ENCODE data around the gene PRRT2. TPM values are rescaled to one million over a fixed set of nuclear protein-coding genes. Genes with fewer than 3 reads are reported as not detected.

Gene PRRT2
- under 1 TPM in 4 of 6 experiments, not detected in 2; 0.15 to 0.98 (median 0.51) TPM for total RNA-seq
- long read RNA-seq, result 0 reads

DNA sequence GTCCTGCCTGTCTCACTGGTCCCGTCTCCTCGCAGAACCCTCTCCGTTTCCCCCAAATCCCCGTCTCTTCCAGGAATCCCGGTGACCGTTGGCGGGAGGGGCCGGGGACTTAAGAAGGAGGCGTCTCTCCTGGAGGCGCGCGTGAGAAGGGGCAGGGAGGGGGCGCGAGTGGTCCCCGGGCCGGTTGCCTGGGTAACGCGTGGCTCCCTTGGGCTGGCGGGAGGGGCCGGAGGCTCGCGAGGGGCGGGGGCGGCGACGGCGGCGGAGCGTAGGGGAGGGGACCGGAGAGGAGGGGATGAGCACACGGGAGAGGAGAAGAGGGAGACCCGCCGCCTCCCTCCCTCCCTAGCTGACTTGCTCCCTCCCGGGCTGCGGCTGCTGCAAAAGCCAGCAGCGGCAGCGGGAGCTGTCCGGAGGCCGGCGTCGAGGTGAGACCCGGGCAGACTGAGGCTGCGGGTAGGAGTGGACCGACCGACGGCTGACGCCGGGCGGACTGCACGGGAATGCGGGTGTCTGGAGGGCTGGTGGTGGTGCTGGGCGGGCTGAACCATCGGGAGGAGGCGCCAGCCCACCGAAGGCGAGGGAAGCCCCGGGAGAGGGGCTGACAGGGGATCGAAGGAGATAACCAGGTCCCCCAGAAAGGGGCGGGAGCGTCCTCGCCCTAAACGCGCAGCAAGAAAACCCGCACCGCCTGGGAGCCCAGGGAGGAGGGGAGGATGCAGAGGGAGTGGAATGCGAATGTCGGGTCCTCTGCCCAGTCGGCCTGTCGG lies at the start of gene PRRT2:
Gene PRRT2 (plus strand): TSS at position 298 of the 770 bp plus-strand sequence. CDS start 862 bp downstream, outside the sequence.
- Histone ChIP-seq H3K4me1 (peaks cover 0 to 30% (median 6%) of the 10 kb centered on the region in 4 donors), H3K36me3 (peaks cover 0 to 10% (median 0%) of the 10 kb centered on the region in 4 donors), H3K4me3 (peak within 1 kb of the TSS; percentile 32 to 60 (median 44)), H3K27ac (peak within 1 kb of the TSS; percentile 76 to 80 (median 78)), H3K9me3 (no peaks in the 10 kb centered on the region), H3K27me3 (no peaks in the 10 kb centered on the region)
- ATAC-seq (no peak), DNase-seq (peak in 2 of 3 donors; percentile 57 to 62)
- TF ChIP-seq, protein P1, sequence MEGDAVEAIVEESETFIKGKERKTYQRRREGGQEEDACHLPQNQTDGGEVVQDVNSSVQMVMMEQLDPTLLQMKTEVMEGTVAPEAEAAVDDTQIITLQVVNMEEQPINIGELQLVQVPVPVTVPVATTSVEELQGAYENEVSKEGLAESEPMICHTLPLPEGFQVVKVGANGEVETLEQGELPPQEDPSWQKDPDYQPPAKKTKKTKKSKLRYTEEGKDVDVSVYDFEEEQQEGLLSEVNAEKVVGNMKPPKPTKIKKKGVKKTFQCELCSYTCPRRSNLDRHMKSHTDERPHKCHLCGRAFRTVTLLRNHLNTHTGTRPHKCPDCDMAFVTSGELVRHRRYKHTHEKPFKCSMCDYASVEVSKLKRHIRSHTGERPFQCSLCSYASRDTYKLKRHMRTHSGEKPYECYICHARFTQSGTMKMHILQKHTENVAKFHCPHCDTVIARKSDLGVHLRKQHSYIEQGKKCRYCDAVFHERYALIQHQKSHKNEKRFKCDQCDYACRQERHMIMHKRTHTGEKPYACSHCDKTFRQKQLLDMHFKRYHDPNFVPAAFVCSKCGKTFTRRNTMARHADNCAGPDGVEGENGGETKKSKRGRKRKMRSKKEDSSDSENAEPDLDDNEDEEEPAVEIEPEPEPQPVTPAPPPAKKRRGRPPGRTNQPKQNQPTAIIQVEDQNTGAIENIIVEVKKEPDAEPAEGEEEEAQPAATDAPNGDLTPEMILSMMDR (IDR thresholded peaks at IDR 0.05), result no peak
- TF ChIP-seq POLR2A (IDR thresholded peaks at IDR 0.05), result no peak
- intact Hi-C loops (cut with DNase I), result loop anchor here in 1 of 2 donors (5.0 to 10.0 kb wide), 2 partner anchors 35 to 183 kb away; partner anchors contain the start of genes HIRIP3 and INO80E
- WGBS (ENCODE audit: insufficient coverage, low coverage, low lambda C conversion rate, missing lambda C conversion rate), result 20% methylated on average over 27 of the region's 69 CpGs

DNA sequence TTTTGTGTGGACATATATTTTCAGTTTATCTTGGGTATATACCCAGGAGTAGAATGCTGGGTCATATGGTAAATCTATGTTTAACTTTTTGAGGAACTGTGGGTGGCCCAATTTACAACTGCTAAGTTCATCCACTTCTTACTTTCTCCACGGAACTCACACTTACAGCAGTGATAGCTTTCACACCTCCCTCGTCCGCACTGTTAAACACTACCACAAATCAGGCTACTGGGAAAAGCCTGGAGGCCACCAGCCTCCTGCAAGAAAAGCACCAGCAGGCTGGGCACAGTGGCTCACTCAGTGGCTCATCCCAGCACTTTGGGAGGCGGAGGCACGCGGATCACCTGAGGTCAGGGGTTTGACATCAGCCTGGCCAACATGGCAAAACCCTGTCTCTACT lies 48.7 kb upstream of the PRRT2 start:
- peaks cover 0 to 54% (median 15%) of the 10 kb centered on the region in 4 donors for H3K4me1 ChIP-seq
- H3K4me3 ChIP-seq, result no peak overlapping the region
- no peaks in the 10 kb centered on the region for H3K9me3 ChIP-seq
- ATAC-seq (no peak), DNase-seq (no peak)
- TF ChIP-seq POLR2A (IDR thresholded peaks at IDR 0.05), result no peak
- TF ChIP-seq, protein P1 (IDR thresholded peaks at IDR 0.05), result no peak
- H3K27me3 ChIP-seq, result no peaks in the 10 kb centered on the region
- no peak overlapping the region for H3K27ac ChIP-seq
- 67% methylated on average over 3 of the region's 6 CpGs for WGBS (ENCODE audit: insufficient coverage, low coverage, low lambda C conversion rate, missing lambda C conversion rate)
- intact Hi-C loops (cut with DNase I), result no loop called here
- H3K36me3 ChIP-seq, result no peaks in the 10 kb centered on the region

DNA sequence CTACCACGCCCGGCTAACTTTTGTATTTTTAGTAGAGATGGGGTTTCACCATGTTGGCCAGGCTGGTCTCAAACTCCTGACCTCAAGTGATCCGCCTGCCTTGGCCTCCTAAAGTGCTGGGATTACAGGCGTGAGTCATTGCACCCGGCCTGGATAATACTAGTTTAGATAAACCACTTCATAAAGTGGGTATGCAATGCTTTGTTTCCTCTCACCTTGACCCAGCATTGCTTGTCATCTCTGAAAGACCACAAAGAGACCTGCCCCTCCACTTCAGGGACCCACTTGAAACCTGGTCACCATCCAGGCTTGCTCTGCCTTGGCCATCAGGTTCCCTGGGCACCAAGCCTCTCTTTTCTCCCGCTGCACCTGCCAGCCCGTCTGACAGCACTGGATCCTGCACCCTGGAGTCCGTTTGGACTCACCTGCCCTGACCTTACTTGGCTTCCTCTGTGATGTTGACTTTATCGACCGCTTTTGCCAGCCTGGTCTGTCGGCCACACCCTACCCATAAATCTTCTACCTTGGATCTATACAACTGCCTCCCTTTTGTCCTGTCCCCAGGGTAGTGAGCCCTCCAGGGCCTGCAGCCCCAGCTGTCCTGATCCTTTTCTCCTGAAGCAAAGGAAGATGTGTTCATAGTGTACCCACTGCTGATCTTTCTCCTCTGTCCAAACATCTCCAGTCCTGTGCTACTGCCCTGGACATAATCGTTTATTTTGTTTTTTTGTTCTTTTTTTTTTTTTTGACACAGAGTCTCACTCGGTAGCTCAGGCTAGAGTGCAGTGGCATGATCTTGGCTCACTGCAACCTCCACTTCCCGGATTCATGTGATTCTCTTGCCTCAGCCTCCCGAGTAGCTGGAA lies 46.6 kb upstream of the PRRT2 start:
- DNase-seq, result peak; percentile 72 to 93 (median 89)
- Histone ChIP-seq H3K9me3 (no peaks in the 10 kb centered on the region), H3K27ac (peak overlapping the region in 2 of 3 donors; percentile 26 to 48), H3K27me3 (no peaks in the 10 kb centered on the region), H3K4me3 (no peak overlapping the region), H3K4me1 (peaks cover 0 to 45% (median 13%) of the 10 kb centered on the region in 4 donors), H3K36me3 (no peaks in the 10 kb centered on the region)
- intact Hi-C loops (cut with DNase I), result no loop called here
- ATAC-seq, result peak; percentile 91 to 94 (median 92)
- WGBS (ENCODE audit: insufficient coverage, low coverage, low lambda C conversion rate, missing lambda C conversion rate), result 26% methylated on average over 14 of the region's 15 CpGs
- TF ChIP-seq POLR2A (IDR thresholded peaks at IDR 0.05), result no peak
- TF ChIP-seq, protein P1 (IDR thresholded peaks at IDR 0.05), result no peak

DNA sequence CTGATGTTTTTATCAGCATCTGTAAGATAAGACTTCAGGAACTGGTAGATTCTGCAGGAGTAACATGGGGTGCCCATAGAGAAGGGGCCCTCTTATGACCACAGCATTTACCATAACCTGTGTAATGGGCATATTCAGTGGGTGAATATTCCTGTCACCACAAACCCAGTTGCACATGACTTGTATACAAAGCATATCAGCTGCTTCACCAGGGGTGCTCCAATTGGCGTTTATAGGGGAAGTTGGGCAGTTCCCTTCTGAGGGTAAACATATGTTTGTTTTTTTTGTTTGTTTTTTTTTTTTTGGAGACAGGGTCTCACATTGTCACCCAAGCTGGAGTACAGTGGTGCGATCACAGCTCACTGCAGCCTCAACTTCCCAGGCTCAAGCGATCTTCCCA lies 45.4 kb upstream of the PRRT2 start:
- Histone ChIP-seq H3K36me3 (no peaks in the 10 kb centered on the region), H3K4me1 (peaks cover 0 to 33% (median 12%) of the 10 kb centered on the region in 4 donors), H3K9me3 (no peaks in the 10 kb centered on the region), H3K27me3 (no peaks in the 10 kb centered on the region), H3K4me3 (no peak overlapping the region), H3K27ac (no peak overlapping the region)
- no peak for DNase-seq
- WGBS (ENCODE audit: insufficient coverage, low coverage, low lambda C conversion rate, missing lambda C conversion rate), result 78% methylated on average over 3 of the region's 3 CpGs
- TF ChIP-seq, protein P1 (IDR thresholded peaks at IDR 0.05), result no peak
- no peak for TF ChIP-seq POLR2A (IDR thresholded peaks at IDR 0.05)
- no peak for ATAC-seq
- intact Hi-C loops (cut with DNase I), result no loop called here

All from right lobe of liver (tissue), 6 donors.